ENCODE data around the gene GCH1.

The GCH1 gene

DNA sequence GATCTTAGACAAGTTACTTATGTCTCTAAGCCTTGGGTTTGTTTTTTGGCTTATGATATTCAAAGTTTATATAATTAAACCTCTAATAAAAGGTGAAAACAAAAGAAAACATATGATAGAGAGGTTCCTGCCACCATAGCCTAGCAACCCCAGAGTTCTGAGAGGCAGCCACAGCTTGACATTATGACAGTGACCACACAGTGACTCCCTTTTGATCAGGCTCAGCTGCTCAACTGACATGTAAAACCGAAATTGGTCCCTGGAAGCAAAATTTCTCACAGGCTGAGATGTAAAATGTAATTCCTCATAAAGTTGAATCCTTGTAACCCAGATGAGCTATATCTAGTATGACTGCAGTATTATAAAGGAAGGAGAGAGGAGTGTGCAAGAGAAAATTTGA lies 108.5 kb downstream of the GCH1 start:
- no peak for DNase-seq

DNA sequence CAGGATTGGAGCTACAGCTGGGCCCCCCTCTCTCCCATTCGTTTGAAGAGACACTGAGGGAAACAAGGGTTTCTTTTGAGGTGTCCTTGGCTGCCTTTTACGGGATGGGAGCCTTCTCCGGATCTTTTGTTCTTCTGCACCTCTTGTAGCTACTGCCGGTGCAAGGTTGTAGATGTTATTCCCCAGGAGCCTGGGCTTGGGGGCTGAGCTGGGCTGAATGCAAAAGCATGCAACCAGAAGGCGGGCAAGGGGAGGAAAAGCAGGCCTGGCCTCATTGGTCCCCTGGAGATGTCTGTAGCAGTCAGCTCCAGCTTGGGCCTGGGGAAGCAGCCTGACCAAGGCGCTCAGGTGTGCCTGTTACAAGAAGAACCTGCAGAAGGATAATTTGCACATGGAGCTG lies 110.3 kb downstream of the GCH1 start:
- no peak for DNase-seq
